NOMO-1 treated with dmso at 0.1 percent for 144 hours (cell line): ENCODE measurements around the gene METTL8.
"Not testable (repeated sequence)": the region's sequence is repeated elsewhere in the genome, so short reads cannot be mapped to it uniquely, and the experiment has no call there.

Source experiments
- DNase-seq: peaks from one replicate; lab custom pipeline; 2025; ENCODE audit not compliant: unreplicated experiment; lab: John Stamatoyannopoulos, UW

The METTL8 gene

GRCh38 chr2:171402906-171403580 is 30.7 kb downstream of the METTL8 start:
- DNase-seq = no peak

GRCh38 chr2:171401947-171402346 is 31.8 kb downstream of the METTL8 start:
- no peak for DNase-seq

- no peak for DNase-seq
These were observed 33.4 kb downstream of the METTL8 start for GRCh38 chr2:171400395-171400794.

- DNase-seq = no peak
These were observed 34.5 kb downstream of the METTL8 start for GRCh38 chr2:171399292-171399691.

- no peak for DNase-seq
These were observed 39.5 kb downstream of the METTL8 start for GRCh38 chr2:171394164-171394740.

GRCh38 chr2:171393487-171393886 is 40.3 kb downstream of the METTL8 start:
- no peak for DNase-seq

GRCh38 chr2:171391532-171391931 is 42.3 kb downstream of the METTL8 start:
- no peak for DNase-seq

- no peak for DNase-seq
These were observed 42.8 kb downstream of the METTL8 start for GRCh38 chr2:171390941-171391516.

GRCh38 chr2:171389780-171390179 is 44.0 kb downstream of the METTL8 start:
- DNase-seq = no peak

GRCh38 chr2:171389325-171389724 is 44.5 kb downstream of the METTL8 start:
- DNase-seq = no peak

GRCh38 chr2:171387052-171387451 is 46.7 kb downstream of the METTL8 start:
- DNase-seq = no peak

GRCh38 chr2:171386627-171387026 is 47.2 kb downstream of the METTL8 start:
- no peak for DNase-seq

- DNase-seq = no peak
These were observed 50.7 kb downstream of the METTL8 start for GRCh38 chr2:171383134-171383533.

GRCh38 chr2:171382175-171382574 is 51.6 kb downstream of the METTL8 start:
- DNase-seq = not testable (repeated sequence)

GRCh38 chr2:171377852-171378251 is 55.9 kb downstream of the METTL8 start:
- DNase-seq = not testable (repeated sequence)

- no peak for DNase-seq
These were observed 66.1 kb downstream of the METTL8 start for GRCh38 chr2:171367692-171368091.

- DNase-seq = no peak
These were observed 68.0 kb downstream of the METTL8 start for GRCh38 chr2:171365778-171366177.

GRCh38 chr2:171365232-171365631 is 68.6 kb downstream of the METTL8 start:
- no peak for DNase-seq

- DNase-seq = no peak
These were observed 71.4 kb downstream of the METTL8 start for GRCh38 chr2:171362396-171362795.

- no peak for DNase-seq
These were observed 72.9 kb downstream of the METTL8 start for GRCh38 chr2:171360905-171361304.

- not testable (repeated sequence) for DNase-seq
These were observed 80.0 kb downstream of the METTL8 start for GRCh38 chr2:171353746-171354145.

GRCh38 chr2:171348056-171348455 is 85.7 kb downstream of the METTL8 start:
- no peak for DNase-seq
